NCI-H128 (cell line): ENCODE data around the gene ATP2C1.
"Not testable (repeated sequence)": the region's sequence is repeated elsewhere in the genome, so short reads cannot be mapped to it uniquely, and the experiment has no call there.

Experiments used
- DNase-seq: peaks from one replicate; lab custom pipeline; 2025; ENCODE audit not compliant: unreplicated experiment; lab: John Stamatoyannopoulos, UW

The ATP2C1 gene

GRCh38 chr3:130893376-130894129 is at the start of gene ATP2C1:
ATP2C1 (plus strand) TSS chr3:130894084; CDS start chr3:130894770, 686 bp downstream.
- DNase-seq = peak; percentile 93

DNA sequence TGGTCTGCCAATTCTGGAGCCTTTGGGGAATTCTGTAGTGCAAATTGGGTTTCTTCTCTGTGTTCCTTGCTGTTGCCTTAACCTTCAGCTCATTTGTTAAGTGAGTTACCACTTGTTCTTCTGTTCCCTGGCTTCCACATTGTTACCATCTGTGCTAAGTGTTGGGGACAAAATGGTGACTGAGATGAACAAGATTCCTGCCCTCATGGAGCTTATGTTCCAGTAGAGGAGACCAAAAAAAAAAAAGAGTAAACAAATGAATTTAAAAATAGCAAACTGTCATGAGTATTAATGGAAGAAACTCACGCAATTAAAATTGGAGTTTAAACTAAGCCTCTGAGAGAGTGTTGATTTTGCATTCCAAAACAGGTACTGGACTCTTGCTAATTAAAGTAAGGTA is 49.4 kb upstream of the ATP2C1 start:
- DNase-seq = no peak

GRCh38 chr3:130846181-130846580 is 47.7 kb upstream of the ATP2C1 start:
- DNase-seq = no peak

DNA sequence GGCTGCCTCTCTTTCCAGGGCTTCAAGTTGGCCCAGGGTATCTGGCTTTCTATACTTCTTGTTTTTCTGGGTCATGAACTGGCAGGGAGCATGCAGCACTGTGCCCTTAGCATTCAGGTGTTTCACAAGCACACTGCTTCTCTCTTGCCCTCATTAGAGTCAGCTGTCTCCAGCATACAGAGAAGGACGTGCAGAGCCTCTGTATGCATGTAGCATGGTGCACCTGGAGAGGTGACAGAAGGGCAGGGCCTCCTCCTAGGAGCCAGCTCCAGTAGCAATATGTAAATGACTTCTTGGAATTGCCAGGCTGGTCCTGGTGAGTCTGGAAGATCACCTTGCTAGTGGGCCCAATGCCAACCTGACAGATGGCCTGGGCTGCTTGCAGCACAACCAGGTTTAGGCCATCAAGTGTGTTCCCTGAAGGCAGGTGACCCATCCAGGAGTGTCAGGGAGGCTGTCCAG is 44.8 kb upstream of the ATP2C1 start:
- peak; percentile 82 for DNase-seq

- DNase-seq = peak; percentile 80
These were observed 43.7 kb upstream of the ATP2C1 start for GRCh38 chr3:130850044-130850797.

DNA sequence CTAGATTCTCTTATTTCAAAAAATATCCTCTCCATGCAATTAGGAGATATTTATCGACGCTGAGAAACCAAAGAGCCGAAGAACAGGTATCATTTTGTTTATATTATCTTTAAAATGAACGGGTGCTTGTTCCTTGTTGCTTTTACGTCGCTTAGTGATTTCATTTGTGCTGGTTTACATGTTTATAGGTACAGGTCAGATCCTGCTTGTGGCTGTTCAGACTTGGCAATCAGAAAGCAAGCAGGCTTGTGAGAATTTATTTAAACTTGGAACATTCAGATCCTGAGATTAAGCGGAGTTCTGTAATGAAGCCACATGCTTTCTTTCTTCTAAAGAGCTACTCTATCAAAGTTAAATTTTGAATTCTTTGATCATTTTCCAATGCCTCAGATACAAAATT is 43.0 kb upstream of the ATP2C1 start:
- no peak for DNase-seq

DNA sequence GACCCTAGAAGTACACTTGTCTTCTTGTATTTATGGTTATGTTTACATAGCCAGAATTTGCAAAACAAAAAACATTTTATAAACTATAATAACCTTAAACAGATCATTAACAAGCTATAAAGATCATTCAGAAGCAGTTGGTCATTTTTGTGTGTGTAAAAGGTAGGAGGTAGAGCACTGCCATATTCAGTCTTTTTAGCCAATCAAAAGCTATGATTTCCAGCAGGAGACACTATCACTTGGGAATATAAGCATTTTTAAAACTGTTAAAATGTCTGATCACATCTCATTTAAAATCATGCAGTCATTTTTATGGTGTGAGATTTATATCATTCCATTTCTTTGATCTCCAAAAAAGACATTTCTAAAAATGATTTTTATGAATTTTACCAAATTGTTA is 42.6 kb upstream of the ATP2C1 start:
- DNase-seq = no peak

- DNase-seq = no peak
These were observed 40.3 kb upstream of the ATP2C1 start for GRCh38 chr3:130853581-130853980.

DNA sequence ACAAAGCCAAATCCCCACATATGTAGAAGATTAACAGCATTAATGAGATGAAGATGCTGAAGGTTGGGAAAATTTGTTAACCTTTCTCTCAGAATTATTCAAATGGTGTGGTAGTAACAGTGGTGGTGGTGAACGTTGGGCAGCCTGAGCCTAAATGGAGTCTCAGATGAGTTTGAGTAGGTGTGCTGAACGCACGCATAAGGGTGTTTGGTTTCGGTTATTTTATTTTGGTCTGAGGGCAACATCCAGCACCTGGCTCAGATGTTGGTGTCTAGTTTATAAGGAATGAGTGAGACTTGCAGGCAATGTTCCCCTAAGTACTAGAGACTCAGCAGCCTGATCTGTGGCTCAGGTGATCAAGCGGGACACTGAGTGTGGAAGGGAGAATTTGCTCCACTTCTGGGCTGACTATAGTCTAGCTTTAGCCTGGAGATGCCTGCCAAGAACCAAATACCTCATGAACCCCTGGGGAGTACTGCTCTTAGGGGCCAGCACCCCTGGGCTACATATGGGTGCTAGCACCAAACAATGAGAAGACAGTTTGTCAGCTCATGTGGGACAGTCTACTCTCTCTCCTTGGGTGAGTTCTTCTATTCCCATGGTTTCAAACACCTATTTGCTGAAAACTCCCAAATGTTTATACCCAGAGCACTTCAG is 39.5 kb upstream of the ATP2C1 start:
- DNase-seq = no peak

DNA sequence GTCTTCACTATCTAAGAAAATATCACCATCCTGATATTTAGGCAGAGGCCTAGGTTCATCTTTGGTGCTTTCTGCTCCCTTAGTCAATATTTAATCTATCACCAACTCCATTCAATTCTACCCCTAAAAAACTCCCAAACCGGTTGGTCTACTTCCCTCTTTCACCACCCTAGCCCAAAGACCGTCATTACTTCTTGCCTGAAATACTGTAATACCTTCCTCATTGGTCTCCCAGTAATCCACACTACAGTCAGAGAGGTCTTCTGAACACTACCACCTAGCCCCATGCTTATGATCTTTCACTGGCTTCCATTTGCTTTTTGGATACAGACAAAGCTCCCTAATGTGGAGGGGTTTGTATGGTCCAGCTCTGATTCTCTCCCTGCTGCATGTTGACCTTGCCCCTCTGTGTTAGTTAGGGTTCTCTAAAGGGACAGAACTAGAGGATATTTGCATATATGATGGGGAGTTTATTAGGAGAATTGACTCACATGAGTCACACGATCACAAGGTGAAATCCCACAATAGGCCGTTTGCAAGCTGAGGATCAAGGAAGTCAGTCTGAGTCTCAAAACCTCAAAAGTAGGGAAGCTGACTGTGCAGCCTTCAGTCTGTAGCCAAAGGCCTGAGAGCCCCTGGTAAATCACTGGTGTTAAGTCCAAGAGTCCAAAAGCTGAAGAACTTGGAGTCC is 36.4 kb upstream of the ATP2C1 start:
- no peak for DNase-seq

DNA sequence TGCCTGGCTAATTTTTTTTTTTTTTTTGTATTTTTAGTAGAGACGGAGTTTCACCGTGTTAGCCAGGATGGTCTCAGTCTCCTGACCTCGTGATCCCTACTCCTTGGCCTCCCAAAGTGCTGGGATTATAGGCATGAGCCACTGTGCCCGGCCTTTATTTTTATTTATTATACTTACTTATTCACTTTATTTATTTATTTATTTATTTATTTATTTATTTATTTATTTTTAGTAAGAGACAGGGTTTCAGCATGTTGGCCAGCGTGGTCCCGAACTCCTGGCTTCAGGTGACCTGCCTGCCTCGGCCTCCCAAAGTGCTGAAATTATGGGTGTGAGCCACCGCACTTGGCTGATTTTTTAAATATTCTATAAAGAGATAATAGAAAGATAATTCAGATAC is 31.8 kb upstream of the ATP2C1 start:
- not testable (repeated sequence) for DNase-seq

DNA sequence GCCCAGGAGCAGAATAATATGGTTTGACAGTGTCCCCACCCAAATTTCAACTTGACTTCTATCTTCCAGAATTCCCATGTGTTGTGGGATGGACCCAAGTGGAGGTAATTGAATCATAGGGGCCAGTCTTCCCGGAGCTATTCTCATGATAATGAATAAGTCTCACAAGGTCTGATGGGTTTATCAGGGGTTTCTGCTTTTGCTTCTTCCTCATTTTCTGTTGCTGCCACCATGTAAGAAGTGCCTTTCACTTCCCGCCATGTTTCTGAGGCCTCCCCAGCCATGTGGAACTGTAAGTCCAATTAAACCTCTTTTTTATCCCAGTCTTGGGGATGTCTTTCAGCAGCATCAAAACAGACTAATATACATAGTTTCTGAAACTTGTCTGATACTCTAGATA is 28.4 kb upstream of the ATP2C1 start:
- no peak for DNase-seq

DNA sequence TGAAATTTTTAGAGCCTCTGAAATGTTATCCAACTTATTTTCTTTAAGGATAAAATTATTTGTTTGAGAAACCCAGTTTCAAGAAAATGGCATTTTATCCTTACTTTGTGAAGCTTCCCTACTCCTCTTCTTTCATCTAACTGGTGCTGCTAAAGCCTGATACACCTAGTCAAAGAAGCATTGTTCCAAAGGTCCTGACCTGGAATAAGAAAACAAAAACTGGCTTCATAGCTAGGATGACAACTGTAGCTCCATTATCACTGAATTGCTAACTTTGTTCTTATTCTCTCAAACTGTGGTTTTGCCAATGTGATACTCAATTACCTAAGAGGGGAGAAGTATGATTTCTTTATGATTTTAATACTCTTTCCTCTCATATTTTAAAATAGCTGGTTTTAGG is 27.6 kb upstream of the ATP2C1 start:
- no peak for DNase-seq

GRCh38 chr3:130870423-130870822 is 23.5 kb upstream of the ATP2C1 start:
- no peak for DNase-seq

DNA sequence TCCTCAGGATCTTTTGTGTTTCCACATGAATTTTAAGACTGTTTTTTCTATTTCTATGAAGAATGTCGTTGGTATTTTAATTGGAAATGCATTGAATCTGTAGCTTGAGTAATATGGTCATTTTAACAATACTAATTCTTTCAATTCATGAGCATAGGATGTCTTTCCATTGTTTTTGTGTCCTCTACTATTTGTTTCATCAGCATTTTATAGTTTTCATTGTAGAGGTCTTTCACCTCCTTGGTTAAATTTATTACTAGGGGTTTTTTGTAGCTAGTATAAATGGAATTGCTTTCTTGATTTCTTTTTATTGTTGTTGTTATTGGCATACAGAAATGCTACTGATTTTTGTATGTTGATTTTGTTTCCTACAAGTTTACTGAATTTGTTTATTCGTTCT is 17.3 kb upstream of the ATP2C1 start:
- no peak for DNase-seq

DNA sequence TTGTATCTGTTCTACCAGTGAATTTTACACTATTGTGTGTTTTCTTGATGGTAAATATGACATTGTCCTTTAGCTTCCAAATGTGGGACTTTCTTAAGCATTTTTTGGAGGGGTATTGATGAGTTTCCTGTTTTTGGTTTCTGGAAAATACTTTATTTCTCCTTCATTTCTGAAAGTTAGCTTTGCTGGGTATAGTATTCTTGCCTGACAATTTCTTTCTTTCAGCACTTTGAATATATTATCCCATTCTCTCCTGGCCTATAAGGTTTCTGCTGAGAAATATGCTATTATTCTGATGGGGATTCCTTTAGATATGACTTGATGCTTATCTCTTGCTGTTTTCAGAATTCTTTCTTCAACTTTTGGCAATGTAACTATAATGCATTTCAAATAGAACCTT is 15.4 kb upstream of the ATP2C1 start:
- DNase-seq = no peak

DNA sequence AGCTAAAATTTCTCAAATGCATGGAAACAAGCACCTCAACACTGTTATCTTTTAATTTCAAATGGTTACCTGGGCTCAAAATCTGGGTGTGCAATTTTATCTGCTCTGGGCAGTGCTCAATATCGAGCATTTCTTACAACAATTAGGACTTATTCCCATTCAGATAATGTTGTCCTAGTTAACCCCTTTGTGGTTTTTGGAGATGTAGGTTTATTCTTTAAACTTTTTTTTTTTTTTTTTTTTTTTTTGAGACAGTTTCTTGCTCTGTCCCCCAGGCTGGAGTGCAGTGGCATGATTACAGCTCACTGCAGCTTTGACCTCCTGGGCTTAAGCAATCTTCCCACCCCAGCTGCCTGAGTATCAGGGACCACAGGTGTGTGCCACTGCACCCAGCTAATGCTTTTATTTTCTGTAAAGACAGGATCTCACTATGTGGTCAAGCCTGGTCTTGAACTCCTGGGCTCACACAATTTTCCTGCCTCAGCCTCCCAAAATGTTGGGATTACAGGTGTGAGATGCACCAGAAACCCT is 4.4 kb upstream of the ATP2C1 start:
- DNase-seq = no peak

GRCh38 chr3:130892759-130893375 is 1.0 kb upstream of the ATP2C1 start:
- DNase-seq = peak; percentile 85

GRCh38 chr3:130894130-130894985 is 474 bp downstream of the ATP2C1 start:
- no peak for DNase-seq

DNA sequence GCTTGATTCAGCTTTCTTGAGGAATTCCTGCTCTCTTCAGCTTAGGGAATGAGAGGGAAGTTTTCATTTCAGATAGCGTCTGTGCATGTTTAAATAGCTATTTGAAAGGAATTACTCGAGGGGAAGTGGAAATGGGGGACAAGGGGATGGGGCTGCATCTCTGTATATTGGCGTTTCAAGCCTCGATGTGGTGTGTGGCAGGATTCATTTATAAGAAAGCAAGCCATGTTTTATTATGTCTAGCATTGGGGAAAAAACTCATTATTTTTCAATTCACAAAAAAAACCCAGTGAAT is 1.0 kb downstream of the ATP2C1 start:
- DNase-seq = no peak
